ENCODE measurements around the gene MAP3K8. TPM values are rescaled to one million over a fixed set of nuclear protein-coding genes. Genes with fewer than 3 reads are reported as not detected.

MAP3K8 gene
- total RNA-seq, 1 donor from 2014 or later: 33.7 TPM

DNA sequence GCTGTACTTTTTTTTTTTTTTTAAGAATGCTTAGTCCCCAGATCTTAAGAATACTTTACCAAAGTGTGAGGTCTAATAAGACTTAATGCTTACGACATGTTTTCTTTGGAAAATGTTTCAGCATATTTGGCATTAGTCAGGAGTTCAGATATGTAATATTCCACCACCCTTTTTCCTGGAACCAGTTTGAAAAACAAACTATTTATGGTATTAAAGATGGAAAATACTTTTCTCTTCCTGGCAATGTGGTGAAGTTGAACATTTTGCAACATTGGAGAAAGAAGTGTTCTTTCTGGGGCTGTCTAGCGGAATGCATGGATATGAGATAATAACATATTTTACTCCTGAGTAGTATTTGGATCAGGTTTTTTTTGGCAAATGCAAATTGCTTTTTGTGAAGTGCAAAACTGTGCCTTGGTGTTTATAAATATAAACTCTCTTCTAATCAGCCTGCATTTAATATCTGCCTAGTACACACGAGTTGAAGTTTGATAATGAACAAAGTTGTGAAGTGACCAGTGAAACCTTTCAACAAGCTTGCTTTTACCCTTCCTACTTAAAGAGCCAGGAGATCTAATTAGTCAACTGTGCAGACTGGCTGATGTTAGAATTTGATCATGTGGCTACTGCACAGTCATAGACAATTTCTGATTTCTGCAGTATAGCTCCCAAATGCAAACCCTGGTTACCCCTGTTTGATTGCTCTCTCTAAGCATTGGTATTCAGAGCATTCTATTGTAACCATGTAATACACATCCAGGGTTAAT lies 20.9 kb downstream of the MAP3K8 start:
- Histone ChIP-seq H3K36me3 (peaks cover 71% of the 10 kb centered on the region), H3K4me1 (peaks cover 44% of the 10 kb centered on the region)

GRCh38 chr10:30455816-30456215 lies 21.8 kb downstream of the MAP3K8 start:
- Histone ChIP-seq H3K36me3 (peaks cover 71% of the 10 kb centered on the region), H3K4me1 (peaks cover 48% of the 10 kb centered on the region)
- TF ChIP-seq, protein P1, sequence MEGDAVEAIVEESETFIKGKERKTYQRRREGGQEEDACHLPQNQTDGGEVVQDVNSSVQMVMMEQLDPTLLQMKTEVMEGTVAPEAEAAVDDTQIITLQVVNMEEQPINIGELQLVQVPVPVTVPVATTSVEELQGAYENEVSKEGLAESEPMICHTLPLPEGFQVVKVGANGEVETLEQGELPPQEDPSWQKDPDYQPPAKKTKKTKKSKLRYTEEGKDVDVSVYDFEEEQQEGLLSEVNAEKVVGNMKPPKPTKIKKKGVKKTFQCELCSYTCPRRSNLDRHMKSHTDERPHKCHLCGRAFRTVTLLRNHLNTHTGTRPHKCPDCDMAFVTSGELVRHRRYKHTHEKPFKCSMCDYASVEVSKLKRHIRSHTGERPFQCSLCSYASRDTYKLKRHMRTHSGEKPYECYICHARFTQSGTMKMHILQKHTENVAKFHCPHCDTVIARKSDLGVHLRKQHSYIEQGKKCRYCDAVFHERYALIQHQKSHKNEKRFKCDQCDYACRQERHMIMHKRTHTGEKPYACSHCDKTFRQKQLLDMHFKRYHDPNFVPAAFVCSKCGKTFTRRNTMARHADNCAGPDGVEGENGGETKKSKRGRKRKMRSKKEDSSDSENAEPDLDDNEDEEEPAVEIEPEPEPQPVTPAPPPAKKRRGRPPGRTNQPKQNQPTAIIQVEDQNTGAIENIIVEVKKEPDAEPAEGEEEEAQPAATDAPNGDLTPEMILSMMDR (IDR thresholded peaks at IDR 0.05): no peak

More for the DNA sequence above, 20.9 kb downstream of the MAP3K8 start:
- peak; percentile 37 for ATAC-seq
- DNase-seq: no peak
- Histone ChIP-seq H3K27me3 (no peaks in the 10 kb centered on the region), H3K27ac (peak overlapping the region; percentile 74), H3K9me3 (no peaks in the 10 kb centered on the region), H3K4me3 (no peak overlapping the region)
- TF ChIP-seq, protein P1 (IDR thresholded peaks at IDR 0.05): no peak
- intact Hi-C loops (cut with DNase I): no loop called here

GRCh38 chr10:30456266-30456665 lies 22.3 kb downstream of the MAP3K8 start:
- DNase-seq (no peak), ATAC-seq (peak; percentile 56)
- TF ChIP-seq, protein P1 (IDR thresholded peaks at IDR 0.05): no peak
- H3K36me3 ChIP-seq: peaks cover 71% of the 10 kb centered on the region
- H3K4me1 ChIP-seq: peaks cover 48% of the 10 kb centered on the region
- no peaks in the 10 kb centered on the region for H3K9me3 ChIP-seq
- peak overlapping the region; percentile 74 for H3K27ac ChIP-seq
- no peaks in the 10 kb centered on the region for H3K27me3 ChIP-seq
- H3K4me3 ChIP-seq: no peak overlapping the region
- intact Hi-C loops (cut with DNase I): no loop called here

More at GRCh38 chr10:30455816-30456215, 21.8 kb downstream of the MAP3K8 start:
- intact Hi-C loops (cut with DNase I): no loop called here
- DNase-seq: no peak
- H3K9me3 ChIP-seq: no peaks in the 10 kb centered on the region
- H3K4me3 ChIP-seq: no peak overlapping the region
- H3K27ac ChIP-seq: peak overlapping the region; percentile 74
- H3K27me3 ChIP-seq: no peaks in the 10 kb centered on the region
- ATAC-seq: peak; percentile 19

DNA sequence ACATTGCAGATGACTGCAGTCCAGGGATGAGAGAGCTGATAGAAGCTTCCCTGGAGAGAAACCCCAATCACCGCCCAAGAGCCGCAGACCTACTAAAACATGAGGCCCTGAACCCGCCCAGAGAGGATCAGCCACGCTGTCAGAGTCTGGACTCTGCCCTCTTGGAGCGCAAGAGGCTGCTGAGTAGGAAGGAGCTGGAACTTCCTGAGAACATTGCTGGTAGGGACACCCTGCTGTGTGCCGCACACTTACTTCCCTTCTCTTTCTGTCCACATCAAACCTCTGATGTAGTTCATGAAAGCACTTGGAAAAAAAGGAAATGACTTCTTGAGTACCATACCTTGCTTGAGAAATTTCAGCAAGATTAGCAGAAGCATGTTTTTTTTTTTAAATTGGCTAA lies 25.3 kb downstream of the MAP3K8 start:
- no peaks in the 10 kb centered on the region for H3K9me3 ChIP-seq
- H3K4me3 ChIP-seq: no peak overlapping the region
- H3K27me3 ChIP-seq: no peaks in the 10 kb centered on the region
- peaks cover 59% of the 10 kb centered on the region for H3K36me3 ChIP-seq
- peaks cover 43% of the 10 kb centered on the region for H3K4me1 ChIP-seq
- intact Hi-C loops (cut with DNase I): no loop called here
- TF ChIP-seq, protein P1 (IDR thresholded peaks at IDR 0.05): no peak
- ATAC-seq: peak; percentile 91
- DNase-seq: no peak
- peak overlapping the region; percentile 8 for H3K27ac ChIP-seq

DNA sequence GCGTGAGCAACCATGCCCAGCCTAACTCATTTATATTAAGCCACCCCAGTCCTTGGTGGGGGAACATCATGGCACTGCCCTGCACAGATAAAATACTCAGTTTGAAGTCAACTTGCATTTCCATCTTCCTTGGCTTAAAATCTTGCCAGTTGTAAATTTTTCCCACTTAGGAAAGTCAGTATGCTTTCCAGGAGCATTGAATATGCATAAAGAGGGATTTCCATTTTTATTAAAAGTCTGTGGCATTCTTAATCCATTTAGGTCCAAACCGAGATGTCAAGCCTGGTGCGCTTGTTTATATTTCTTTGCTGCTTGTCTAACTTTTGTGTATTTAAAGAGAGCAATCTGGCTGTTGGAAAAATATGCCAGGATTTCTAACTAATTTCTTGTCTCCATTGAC lies 26.1 kb downstream of the MAP3K8 start:
- no peak overlapping the region for H3K27ac ChIP-seq
- DNase-seq: no peak
- peaks cover 34% of the 10 kb centered on the region for H3K4me1 ChIP-seq
- H3K36me3 ChIP-seq: peaks cover 59% of the 10 kb centered on the region
- no peaks in the 10 kb centered on the region for H3K27me3 ChIP-seq
- no peak overlapping the region for H3K4me3 ChIP-seq
- no peaks in the 10 kb centered on the region for H3K9me3 ChIP-seq
- no peak for ATAC-seq
- intact Hi-C loops (cut with DNase I): no loop called here
- TF ChIP-seq, protein P1 (IDR thresholded peaks at IDR 0.05): no peak

Data from upper lobe of right lung (tissue), 1 donor.